ENCODE measurements around the gene MRTFA. TPM values are rescaled to one million over a fixed set of nuclear protein-coding genes. Genes with fewer than 3 reads are reported as not detected.
"Not testable (repeated sequence)": the region's sequence is repeated elsewhere in the genome, so short reads cannot be mapped to it uniquely, and the experiment has no call there.

MRTFA gene
- total RNA-seq, 1 experiment from 2014 or later, result 30.7 TPM

GRCh38 chr22:40594346-40594745, 42.2 kb downstream of the MRTFA start:
- Histone ChIP-seq H3K4me3 (no peak overlapping the region), H3K9me3 (no peaks in the 10 kb centered on the region), H3K36me3 (peaks cover 7% of the 10 kb centered on the region; the same call in 1 of the 2 replicates), H3K27me3 (no peaks in the 10 kb centered on the region)
- no peak for DNase-seq

GRCh38 chr22:40593460-40594273, 42.9 kb downstream of the MRTFA start:
- Histone ChIP-seq H3K9me3 (no peaks in the 10 kb centered on the region), H3K36me3 (peaks cover 13% of the 10 kb centered on the region), H3K27me3 (no peaks in the 10 kb centered on the region), H3K4me3 (no peak overlapping the region)
- DNase-seq, result no peak

GRCh38 chr22:40592352-40593113, 44.0 kb downstream of the MRTFA start:
- Histone ChIP-seq H3K4me3 (no peak overlapping the region), H3K36me3 (peaks cover 18% of the 10 kb centered on the region), H3K27me3 (no peaks in the 10 kb centered on the region), H3K9me3 (no peaks in the 10 kb centered on the region)
- no peak for DNase-seq

- Histone ChIP-seq H3K4me3 (no peak overlapping the region), H3K36me3 (peaks cover 36% of the 10 kb centered on the region), H3K9me3 (no peaks in the 10 kb centered on the region), H3K27me3 (no peaks in the 10 kb centered on the region)
- DNase-seq, result no peak
Measured at GRCh38 chr22:40588726-40589125, 47.8 kb downstream of the MRTFA start.

GRCh38 chr22:40586781-40587180, 49.7 kb downstream of the MRTFA start:
- Histone ChIP-seq H3K27me3 (no peaks in the 10 kb centered on the region), H3K4me3 (no peak overlapping the region), H3K9me3 (no peaks in the 10 kb centered on the region), H3K36me3 (peaks cover 39% of the 10 kb centered on the region)
- DNase-seq, result no peak

- Histone ChIP-seq H3K36me3 (peaks cover 39% of the 10 kb centered on the region), H3K9me3 (no peaks in the 10 kb centered on the region), H3K4me3 (no peak overlapping the region), H3K27me3 (no peaks in the 10 kb centered on the region)
- DNase-seq, result no peak
Measured at GRCh38 chr22:40585310-40585751, 51.2 kb downstream of the MRTFA start.

- DNase-seq, H3K27me3 ChIP-seq, H3K9me3 ChIP-seq, H3K4me3 ChIP-seq: not testable (repeated sequence)
- H3K36me3 ChIP-seq, result peaks cover 35% of the 10 kb centered on the region
Measured at GRCh38 chr22:40584766-40585165, 51.8 kb downstream of the MRTFA start.

- H3K36me3 ChIP-seq, result peaks cover 25% of the 10 kb centered on the region
- DNase-seq, result no peak
- no peaks in the 10 kb centered on the region for H3K27me3 ChIP-seq
- H3K9me3 ChIP-seq, result no peaks in the 10 kb centered on the region; the same call in 1 of the 2 replicates
- H3K4me3 ChIP-seq, result no peak overlapping the region
Measured at GRCh38 chr22:40583053-40583741, 53.3 kb downstream of the MRTFA start.

GRCh38 chr22:40582063-40582462, 54.5 kb downstream of the MRTFA start:
- no peaks in the 10 kb centered on the region; the same call in 1 of the 2 replicates for H3K9me3 ChIP-seq
- DNase-seq, result no peak
- no peaks in the 10 kb centered on the region for H3K27me3 ChIP-seq
- H3K36me3 ChIP-seq, result peaks cover 24% of the 10 kb centered on the region
- H3K4me3 ChIP-seq, result no peak overlapping the region

GRCh38 chr22:40580631-40581030, 55.9 kb downstream of the MRTFA start:
- Histone ChIP-seq H3K4me3 (no peak overlapping the region), H3K9me3 (no peaks in the 10 kb centered on the region; the same call in 1 of the 2 replicates), H3K27me3 (no peaks in the 10 kb centered on the region)

GRCh38 chr22:40578171-40578570, 58.3 kb downstream of the MRTFA start:
- DNase-seq, result no peak
- H3K36me3 ChIP-seq, result peaks cover 16% of the 10 kb centered on the region; the same call in 1 of the 2 replicates
- H3K4me3 ChIP-seq, result no peak overlapping the region
- no peaks in the 10 kb centered on the region for H3K27me3 ChIP-seq
- H3K9me3 ChIP-seq, result no peaks in the 10 kb centered on the region; the same call in 1 of the 2 replicates

More at GRCh38 chr22:40580631-40581030, 55.9 kb downstream of the MRTFA start:
- DNase-seq, result no peak
- H3K36me3 ChIP-seq, result peaks cover 25% of the 10 kb centered on the region

GRCh38 chr22:40572976-40573375, 63.5 kb downstream of the MRTFA start:
- H3K4me3 ChIP-seq, result no peak overlapping the region
- no peak for DNase-seq
- H3K27me3 ChIP-seq, result no peaks in the 10 kb centered on the region

GRCh38 chr22:40571887-40572286, 64.6 kb downstream of the MRTFA start:
- Histone ChIP-seq H3K36me3 (peaks cover 31% of the 10 kb centered on the region), H3K9me3 (peaks cover 6% of the 10 kb centered on the region; the same call in 1 of the 2 replicates), H3K27me3 (no peaks in the 10 kb centered on the region), H3K4me3 (no peak overlapping the region)
- DNase-seq, result no peak

More at GRCh38 chr22:40572976-40573375, 63.5 kb downstream of the MRTFA start:
- Histone ChIP-seq H3K9me3 (peaks cover 6% of the 10 kb centered on the region; the same call in 1 of the 2 replicates), H3K36me3 (peaks cover 31% of the 10 kb centered on the region)

GRCh38 chr22:40567626-40568328, 68.7 kb downstream of the MRTFA start:
- no peak overlapping the region for H3K4me3 ChIP-seq
- DNase-seq, result no peak
- peaks cover 19% of the 10 kb centered on the region for H3K36me3 ChIP-seq
- peaks cover 6% of the 10 kb centered on the region; the same call in 1 of the 2 replicates for H3K9me3 ChIP-seq
- no peaks in the 10 kb centered on the region for H3K27me3 ChIP-seq

- H3K27me3 ChIP-seq, result no peaks in the 10 kb centered on the region
- H3K4me3 ChIP-seq, result no peak overlapping the region
- peaks cover 2% of the 10 kb centered on the region; the same call in 1 of the 2 replicates for H3K9me3 ChIP-seq
- no peak for DNase-seq
- H3K36me3 ChIP-seq, result peaks cover 13% of the 10 kb centered on the region; the same call in 1 of the 2 replicates
Measured at GRCh38 chr22:40567106-40567505, 69.4 kb downstream of the MRTFA start.

GRCh38 chr22:40560994-40561515, 75.5 kb downstream of the MRTFA start:
- H3K4me3 ChIP-seq, result no peak overlapping the region
- H3K9me3 ChIP-seq, result no peaks in the 10 kb centered on the region
- no peak for DNase-seq
- H3K27me3 ChIP-seq, result no peaks in the 10 kb centered on the region
- peaks cover 7% of the 10 kb centered on the region for H3K36me3 ChIP-seq
